Activated CD4-positive, alpha-beta T cell treated with anti-CD3 and anti-CD28 coated beads, Interleukin-2, amount 50 U/mL, for 16 hours (primary cell): Measurements from ENCODE around the gene ADGRD1.

ENCODE experiments used
- DNase-seq: peaks from one replicate; pipeline ENCODE4 v3.0.0-alpha.2; 2020

ADGRD1 gene

DNA sequence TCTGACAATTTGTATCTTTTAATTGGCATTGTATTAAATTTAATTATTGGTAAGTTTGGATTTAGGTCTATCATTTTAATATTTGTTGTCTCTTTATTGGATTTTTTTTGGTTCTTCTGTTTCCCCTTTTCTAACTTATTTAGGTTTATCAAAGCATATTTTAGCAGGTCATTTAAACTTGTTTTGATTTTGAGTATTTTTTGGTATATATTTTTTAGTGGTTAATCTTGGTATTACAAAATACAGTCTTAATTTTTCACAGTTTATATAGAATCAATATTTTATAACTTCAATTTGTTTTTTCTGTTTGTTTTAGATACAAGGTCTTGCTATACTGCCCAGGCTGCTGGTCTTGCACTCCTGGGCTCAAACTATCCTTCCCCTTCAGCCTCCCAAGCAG is 15.5 kb upstream of the ADGRD1 start:
- DNase-seq: no peak

DNA sequence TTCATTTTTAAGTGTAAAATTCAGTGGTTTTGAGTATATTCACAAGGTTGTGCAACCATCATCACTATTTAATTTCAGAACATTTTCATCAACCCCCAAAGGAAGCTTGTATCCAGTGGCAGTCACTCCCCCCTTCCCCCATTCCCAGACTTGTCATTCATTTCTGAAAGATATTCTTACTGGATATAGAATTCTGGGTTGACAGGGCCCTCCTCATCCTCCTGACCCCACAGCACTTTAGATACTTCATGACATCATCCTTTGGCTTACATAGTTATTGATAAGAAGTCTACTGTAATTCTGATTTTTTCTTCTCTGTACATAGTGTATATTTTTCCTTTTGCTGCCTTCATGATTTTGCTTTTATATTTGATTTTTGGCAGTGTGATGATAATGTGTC is 8.8 kb upstream of the ADGRD1 start:
- DNase-seq: no peak

DNA sequence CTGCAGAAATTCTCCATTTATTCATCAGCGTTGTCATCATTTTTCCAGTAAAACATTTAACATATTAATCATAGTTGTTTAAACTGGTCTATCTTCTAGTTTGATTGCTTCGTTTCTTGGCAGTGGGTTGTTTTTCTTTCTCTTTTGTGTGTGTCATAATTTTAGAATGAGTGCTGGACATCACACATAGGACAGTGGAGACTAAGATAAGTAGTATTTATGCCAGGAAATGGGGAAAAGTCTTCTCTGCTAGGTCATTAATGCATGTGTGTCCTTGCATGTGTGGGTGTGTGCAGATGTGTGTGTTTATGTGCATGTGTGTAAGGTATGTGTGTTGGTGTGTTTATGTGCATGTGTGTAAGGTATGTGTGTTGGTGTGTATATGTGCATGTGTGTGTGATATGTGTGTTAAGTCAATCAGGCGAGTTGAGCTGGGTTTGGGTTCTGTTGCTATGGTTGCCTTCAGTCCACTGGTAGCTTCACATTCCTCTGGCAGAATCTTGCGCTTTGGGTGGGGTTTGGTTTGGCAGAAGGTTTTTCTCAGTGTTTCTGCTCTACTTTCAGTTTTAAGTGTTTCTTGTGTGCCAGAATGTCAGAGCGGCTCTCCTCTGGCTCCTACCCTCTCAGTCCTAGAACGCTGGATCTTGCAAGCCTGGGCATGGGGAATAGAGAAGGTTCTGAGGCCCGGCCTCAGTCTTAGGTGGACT is 7.8 kb upstream of the ADGRD1 start:
- DNase-seq: no peak

DNA sequence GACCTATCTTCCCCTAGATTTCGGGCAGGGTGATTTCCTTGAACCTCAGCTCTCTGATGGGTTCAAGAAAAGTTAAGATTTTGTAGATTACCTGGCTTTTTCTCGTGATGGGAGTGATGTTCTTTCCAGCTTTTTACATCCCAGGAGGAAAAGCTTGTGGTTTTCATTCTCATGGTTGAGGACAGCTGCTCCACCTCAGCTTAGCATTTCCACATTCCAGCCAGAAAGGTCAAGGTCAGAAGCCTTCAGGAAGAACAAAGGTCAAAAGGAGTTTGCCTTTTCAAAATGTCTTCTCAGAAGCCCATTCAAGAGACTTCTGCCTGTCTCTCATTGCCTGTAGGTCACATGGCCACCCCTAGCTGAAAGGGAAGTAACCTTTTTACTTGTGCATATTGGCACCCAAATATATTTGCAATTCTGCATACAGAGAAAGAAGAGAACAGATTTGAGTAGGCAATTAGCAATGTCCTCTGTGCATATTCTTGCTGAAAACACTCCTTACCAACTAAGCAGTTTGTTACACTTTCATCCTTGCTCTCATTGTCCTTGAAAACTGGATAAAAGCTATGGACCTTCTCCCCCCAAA is 6.6 kb upstream of the ADGRD1 start:
- no peak for DNase-seq

DNA sequence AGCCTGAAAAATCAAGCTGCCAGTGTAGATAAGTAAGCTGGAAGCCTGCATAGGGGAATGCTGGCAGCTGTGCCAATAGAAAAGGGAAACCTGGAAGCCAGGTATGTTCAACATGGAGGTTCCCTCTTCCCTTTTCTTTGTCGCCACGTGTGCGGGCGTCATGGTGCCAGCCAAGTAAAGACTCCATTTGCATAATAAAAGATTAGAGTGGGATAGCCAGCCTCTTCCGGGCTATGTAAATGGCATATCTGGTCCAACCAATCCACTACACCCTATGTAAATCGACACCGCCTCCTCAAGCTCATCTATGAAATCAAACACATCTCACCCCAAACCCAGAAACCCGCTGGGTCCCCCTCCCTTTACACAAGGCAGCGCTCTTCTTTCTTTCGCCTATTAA is 5.6 kb upstream of the ADGRD1 start:
- DNase-seq: no peak

DNA sequence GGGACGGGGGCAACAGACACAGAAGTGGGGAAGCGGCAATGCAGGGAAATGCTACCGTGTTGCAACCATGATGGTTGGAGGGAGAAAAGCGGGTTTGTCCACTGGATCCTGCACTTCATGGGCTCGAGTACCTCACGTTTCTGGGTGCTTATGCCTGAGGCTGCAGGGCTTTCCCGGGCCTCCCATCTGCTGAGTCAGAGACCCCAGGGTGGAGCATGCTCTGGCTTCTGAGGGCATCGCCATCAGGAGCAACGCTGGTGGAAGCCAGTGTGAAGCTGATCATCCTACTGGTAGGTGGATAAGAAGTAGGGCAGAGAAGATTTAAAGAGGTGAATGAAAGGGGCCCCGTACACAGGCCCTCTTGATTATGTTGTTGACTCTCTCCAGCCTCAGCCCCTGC is 5.0 kb upstream of the ADGRD1 start:
- no peak for DNase-seq

DNA sequence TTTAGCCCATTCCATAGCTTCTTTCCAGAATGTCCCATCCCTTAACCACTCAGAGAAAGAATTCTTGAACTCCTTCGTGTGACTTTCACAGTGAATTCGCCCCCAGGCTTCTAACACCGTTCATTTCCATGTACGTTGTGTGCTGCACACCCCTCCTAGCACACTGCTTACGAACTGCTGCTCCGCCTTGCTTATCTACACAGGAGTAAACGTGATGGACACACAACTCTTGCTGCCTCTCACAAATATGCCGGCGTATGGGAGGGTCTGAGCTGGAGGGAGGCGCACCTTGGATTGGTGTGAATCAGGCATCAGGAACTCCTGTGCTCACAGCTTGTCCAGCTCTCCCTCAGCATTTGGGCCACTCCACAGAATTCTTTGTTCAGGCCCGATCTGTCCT is 3.9 kb upstream of the ADGRD1 start:
- no peak for DNase-seq

DNA sequence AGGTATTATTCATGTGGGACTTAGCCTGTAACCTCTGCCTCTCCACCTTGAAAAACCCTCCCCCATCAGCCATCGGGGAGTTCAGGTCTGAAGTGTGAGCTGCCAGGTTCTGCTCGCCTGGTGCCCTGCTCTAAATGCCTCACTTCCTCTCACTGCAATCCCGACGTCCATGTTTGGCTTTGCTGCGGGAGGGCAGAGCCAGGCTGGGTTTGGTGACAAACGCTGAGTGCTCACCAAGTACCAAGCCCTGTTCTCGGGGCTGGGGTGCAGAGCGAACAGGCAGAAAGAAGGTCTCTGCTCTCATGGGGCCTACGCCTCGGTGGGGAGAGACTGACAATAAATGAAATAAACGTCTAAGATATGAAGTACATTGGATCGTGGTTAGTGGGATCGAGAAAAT is 2.1 kb upstream of the ADGRD1 start:
- no peak for DNase-seq

DNA sequence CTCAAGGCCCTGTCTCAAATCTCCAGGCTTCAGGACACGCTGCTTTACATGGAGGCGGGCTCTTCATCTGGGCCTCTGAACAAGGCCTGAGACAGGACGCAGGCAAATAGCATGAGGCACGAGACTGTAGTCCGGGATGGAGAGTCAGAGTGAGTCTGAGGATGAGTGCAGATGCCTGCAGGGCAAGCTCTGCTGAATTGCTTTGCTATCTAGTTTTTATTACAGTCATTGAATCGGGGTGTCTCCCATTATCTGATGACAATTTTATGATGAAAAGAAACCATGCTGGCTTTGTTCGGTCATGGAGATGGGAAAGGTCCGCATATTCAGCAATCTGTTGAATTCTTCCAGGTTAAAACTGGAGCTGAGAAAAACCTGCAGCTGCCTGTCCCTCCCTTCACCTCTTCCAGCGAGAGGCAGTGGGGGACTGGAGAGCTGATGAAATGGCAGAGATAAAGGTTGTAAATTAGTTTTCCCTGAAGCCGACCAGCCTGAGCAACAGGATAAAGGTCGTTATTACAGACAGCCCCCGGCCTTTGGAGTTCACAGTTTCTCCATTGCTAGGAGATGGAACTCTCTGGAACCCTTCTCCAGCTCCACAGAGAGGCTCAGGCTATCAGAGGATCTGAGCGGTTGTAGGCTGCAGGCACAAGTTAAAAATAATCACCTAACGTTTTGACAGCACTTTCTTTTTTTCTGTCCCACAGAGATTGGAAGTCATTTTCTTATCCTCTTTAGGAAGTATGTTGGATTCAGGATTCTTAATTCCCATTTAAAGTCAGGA is 1.3 kb upstream of the ADGRD1 start:
- no peak for DNase-seq

DNA sequence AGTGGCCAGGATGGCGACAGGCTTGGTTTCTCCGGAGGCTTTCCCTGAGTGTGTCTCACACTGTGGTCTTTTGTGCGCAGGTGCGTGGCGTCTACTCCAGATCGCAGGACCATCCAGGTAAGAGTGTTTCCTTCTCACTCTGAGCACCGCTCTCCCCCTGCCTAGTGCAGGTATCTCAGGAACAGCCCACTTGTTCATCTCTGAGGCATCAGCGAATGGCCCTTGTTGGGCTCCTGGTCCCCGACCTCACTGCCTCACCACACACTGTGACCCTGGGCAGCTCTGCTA is 781 bp downstream of the ADGRD1 start:
- no peak for DNase-seq

DNA sequence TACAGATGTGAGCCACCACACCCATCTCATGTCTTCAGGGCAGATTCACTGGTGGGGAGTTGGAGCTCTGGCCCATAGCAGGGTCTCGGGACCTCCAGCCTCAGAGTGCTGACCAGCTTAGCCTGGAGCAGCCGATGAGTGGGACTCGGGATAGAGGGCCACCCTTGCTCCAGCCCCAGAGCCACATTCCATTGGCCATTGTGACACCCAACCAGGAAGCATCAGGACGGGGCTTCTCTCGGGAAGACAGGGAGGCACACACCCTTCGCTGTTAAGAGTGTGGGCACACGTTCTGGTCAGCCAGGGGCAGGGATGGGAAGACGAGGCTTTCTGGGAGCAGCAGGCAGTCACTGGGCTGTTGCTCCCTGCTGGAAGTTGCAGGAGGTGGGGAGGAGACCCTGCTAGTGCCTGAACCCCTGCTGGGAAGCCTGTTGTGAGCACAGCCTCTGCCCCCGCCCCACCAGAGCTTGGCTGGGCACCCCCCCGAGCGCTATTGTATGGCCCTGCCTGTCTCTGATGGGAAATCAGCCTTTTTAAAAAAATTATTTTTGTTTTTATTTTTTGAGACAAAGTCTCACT is 1.6 kb downstream of the ADGRD1 start:
- no peak for DNase-seq

DNA sequence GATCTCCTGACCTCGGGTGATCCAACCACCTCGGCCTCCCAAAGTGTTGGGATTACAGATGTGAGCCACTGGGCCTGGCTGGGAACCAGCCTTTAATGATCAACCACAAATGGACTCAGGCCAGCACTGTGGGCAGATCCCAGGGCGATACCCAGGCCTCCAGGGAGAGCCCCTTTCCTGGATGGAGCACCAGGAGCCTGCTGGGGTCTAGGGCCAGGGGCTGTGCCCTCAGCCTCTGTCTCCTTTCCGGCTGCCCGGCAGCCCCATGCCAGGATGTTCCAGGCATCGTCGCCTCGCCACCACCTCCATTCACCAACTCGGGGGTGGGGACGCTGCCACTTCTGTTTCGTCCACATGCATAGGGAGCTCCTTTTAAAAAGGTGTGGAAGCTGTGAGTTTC is 2.3 kb downstream of the ADGRD1 start:
- DNase-seq: no peak

DNA sequence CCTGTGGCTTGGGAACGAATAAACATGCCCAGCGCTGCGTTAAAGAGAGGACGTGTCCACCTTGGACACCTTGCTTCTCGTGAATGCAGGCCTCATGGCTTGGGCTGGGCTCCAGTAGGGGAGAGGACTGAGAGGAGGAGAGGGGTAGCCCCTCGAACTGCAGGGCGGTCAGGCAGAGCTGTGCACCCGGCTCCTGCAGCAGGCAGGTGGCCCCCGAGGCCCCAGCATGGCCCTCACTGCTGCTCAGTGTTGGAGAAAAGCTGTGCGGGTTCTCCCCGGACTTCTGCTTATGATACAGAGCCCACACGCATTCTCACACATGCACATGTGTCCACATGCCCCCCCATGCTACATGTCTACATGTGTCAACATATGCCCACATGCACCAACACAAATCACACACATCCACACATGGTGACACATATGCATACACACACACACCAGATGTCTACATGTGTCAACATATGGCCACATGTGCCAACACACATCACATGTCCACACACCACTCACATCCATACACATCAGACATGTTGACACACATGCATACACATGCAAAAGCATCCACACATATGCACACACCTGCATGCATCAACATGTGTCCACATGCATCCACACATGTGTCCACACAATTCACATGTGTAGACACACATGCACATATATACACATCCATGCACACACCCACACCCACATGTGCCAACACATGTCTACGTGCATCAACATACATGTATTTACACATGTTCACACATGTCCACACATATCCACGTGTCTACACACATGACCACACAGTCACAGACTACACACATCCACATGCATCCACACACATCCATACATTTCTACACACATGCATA is 3.0 kb downstream of the ADGRD1 start:
- DNase-seq: no peak

DNA sequence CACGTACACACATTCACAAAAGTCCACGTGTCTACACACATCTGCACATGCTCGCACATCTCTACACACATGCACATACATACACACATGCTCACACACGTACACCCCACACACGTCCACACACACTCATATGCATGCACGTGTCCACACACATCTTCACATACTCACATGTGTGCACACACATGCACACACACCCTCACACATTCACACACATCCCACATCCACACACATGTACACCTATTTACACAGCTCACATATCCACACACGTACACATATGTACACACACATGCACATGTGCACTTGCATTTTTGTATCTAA is 3.6 kb downstream of the ADGRD1 start:
- no peak for DNase-seq

DNA sequence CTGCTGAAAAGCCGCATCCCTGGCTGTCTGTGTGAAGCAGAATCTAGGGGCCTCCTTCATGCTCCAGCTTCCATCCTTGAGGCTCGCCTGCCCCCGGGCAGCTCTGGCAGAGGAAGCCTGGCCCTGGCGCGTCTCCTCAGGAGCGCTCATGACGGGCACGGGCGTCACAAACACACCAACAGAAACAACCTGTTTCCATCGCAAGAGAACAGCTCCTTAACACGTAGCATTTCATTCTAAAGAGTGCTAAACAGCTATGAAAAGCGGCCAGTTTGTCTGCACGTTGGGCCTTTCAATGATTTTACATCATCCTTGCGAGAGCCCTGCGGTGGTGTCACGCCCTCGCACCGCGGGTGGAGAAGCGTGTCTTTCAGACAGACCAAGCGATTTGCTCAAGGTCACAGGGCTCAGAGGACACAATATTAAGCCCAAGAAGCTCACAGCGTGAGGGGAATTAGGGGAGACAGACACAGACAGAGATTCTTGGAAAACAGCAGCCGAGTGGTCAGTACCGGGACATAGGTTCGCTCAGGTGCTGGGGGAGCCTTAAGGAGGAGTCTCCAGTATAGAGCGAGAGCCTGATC is 4.9 kb downstream of the ADGRD1 start:
- no peak for DNase-seq

DNA sequence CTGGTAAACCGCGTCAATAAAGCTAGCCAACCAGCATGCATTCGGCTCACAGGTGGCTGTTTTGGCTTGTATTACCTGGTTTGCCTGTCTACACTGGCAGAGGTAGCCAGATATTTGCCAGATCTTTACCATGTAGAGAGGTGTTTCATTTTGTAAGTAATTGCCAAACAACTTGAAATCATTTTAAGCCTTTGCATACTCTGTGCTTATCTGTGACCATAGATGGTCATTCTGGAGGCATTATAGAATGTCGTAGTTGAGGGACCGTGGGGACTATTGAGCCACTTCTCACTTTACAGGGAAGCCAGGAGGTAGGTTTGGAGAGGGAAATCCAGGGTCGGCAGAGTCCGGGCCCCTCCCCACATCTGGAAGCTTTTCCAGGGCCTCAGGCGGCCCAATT is 5.9 kb downstream of the ADGRD1 start:
- DNase-seq: no peak

DNA sequence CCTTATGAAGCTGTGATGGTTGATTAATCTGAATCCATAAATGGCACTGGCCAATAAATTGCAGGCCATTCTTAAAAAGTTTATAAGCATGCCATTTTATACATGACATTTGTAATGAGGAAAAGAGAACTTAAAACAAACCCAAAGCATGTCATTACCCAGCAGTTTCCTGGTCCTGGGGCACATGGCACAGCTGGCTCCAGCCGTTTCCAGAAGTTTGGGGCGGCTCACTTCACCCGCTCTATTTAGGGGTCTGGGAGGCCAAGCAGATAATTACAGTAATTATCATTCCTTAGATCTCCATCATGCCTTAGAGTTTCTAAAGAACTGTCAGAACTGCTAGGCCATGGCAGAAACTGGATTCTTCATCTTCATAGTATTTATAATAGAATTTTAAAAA is 6.4 kb downstream of the ADGRD1 start:
- no peak for DNase-seq

DNA sequence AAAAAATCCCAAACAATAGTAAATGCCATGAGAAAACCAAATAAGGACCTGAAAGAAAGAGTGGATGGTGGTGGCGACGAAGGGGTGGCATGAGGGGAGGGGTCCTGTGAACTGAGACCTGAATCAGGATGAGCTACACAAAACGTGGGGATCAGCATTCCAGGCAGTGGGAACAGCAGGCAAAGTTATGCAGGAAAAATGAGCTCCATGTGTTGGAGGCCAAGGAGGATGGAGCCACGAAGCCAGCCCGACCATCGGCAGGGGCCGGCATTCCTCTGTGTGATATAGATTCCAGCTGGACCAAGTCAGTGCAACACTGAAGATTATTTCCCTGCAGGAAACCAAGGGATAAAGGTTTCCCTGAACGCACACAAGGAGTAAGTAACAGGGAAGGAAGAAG is 7.1 kb downstream of the ADGRD1 start:
- DNase-seq: no peak

DNA sequence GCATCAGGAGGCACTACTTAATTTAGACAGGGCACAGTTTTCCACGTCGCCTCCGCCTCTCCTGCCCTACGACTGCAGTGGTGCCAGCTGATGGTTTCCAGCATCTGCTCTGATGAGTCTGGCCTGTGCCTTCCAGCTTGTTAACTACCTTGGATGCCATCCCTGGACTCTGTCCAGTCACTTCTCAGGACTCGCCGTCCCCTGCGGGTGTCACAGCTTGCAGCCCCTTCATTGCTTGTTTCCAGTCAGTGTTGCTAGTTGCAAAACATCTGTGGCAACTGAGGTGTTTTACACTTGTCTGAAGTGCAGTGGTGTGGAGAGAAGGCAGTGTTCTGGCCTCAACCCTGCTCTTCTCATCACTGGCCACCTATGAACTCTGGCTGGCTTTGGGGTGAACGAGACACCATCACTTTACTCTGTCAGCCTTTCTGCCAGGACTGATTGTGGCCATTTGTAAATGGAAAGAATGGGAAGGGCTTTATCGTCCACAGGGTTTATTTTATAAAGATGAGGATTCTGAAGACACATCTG is 8.3 kb downstream of the ADGRD1 start:
- no peak for DNase-seq

DNA sequence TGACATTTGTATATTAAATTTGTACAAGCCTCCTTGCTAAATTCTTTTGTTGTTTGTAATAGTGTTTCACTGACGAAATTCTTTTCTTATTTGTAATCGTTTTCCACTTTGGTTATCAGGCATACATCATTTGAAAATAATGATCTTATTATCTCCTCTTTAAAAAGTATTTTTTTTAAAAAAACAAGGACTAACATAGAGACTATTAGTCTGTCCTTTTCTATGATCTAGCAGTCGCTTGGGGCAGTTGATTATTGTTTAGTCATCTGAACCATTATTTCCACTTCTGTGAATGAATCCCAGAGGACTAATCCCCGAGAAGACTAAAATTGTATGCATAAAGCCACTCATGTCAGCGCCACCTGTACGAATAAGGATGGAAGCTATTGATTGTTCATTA is 11.5 kb downstream of the ADGRD1 start:
- no peak for DNase-seq

DNA sequence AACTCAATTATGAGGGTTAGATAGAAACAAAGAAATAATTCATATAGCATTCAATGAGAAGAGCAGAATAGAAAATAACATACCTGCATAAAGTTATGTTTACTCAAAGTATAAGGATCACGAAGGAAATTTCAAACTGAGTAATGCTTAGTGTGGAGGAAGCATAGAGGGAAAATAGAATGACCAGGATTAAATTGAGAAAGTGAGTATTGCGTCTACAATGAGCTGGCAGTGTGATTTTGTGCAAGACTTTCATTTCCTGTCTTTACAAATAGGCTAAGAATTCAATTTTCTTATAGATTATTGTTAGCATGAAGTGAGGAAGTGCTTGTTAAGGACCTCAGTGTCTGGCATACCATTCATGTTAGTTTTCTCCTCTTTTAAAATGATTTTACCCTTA is 12.0 kb downstream of the ADGRD1 start:
- DNase-seq: no peak

DNA sequence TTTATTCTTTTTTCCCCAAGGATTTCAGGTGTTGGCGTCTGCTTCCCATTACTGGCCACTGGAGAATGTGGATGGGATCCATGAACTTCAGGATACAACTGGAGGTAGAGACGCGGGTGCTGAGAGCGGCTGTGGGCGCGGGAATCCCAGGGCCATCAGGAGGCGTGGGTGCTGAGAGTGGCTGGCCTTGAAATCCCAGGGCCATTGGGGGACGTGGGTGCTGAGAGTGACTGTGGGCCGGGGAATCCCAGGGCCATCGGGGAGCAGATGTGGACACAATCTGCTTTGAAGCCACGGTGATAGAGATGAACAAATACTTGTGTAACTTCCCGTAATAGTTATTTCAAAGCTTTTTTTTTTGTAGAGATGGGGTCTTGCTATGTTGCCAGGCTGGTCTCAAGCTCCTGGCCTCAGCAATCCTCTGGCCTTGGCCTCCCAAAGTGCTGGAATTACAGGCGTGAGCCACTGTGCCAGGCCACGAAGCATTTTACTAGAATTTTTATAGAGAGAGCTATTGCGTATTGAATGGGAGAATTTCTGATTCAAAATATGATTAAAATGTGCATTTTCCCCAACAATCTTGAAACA is 12.8 kb downstream of the ADGRD1 start:
- no peak for DNase-seq

DNA sequence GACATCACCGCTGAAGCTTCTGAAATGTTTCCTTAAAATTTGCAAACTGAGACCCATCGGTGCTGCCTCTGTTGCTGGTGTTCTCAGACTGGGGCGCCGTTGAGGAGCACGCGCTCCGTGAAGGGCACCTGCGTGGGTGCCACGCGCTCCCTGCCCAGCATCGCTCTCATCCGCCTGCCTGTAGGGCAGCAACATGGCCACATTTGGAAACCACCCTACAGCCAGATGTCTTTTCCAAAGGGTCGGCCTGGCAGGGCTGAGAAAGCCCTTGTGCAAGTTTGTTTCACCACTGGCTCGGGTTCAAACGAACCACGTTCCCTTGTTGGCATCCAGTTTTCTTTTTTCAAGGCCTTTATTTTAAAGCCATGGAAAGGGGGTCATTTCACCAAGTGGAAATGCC is 13.9 kb downstream of the ADGRD1 start:
- no peak for DNase-seq
